BE2C (cell line): ENCODE data around the gene TOPAZ1.

Experiments used
- DNase-seq: peaks from one replicate; pipeline ENCODE4 v3.0.0-alpha.2; 2020
- H3K27me3 ChIP-seq: fragments of 250-450 bp; sonication (Bioruptor Pico); 2 replicates; pipeline ENCODE4 v1.5.1; 2020; ENCODE audit warnings: mild to moderate bottlenecking
- H3K36me3 ChIP-seq: fragments of 250-450 bp; sonication (Bioruptor Pico); 2 replicates; pipeline ENCODE4 v1.5.1; 2020; ENCODE audit warnings: mild to moderate bottlenecking
- H3K4me1 ChIP-seq: fragments of 250-450 bp; sonication (Bioruptor Pico); 2 replicates; pipeline ENCODE4 v1.5.1; 2020
- H3K4me3 ChIP-seq: 2 replicates; pipeline ENCODE4 v1.5.1; 2011; ENCODE audit warnings: low read depth, low read length
- H3K9me3 ChIP-seq: fragments of 250-450 bp; sonication (Bioruptor Pico); 2 replicates; pipeline ENCODE4 v1.5.1; 2020
- TF ChIP-seq, protein P1 (sequence below): IDR thresholded peaks from 2 replicates; pipeline ENCODE4 v1.5.1; 2012; ENCODE audit warnings: mild to moderate bottlenecking, low read depth, low read length

The TOPAZ1 gene

DNA sequence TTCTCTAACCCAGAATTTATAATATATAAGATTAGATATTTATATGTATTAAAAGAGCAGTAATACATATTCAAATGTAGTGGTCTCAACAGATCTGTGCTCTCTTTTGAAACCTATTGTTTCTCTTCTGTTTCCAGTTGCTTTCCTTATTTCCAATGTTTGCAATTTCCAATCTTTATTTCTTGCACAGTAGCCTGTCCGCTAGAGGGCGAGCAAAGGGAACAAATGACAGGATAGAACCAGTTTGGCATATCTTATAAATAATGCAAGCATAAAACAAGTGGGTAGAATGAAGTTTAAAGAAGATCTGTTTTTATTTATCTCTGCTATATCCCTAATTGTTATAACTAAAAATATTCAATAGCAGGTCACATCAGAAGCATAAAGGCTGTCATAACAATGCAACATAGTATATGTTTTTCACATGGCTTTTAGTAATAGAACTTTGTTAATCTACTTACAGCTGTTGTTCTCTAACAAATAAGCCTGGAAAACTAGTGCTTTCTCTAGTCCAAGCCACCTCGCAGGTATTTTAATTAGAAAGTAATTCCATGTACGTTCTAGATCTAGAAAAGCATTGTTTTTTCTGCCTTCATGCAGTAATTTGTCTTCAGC lies 81.8 kb downstream of the TOPAZ1 start:
- peak; percentile 63 for DNase-seq
- H3K27me3 ChIP-seq, result no peaks in the 10 kb centered on the region
- TF ChIP-seq, protein P1, sequence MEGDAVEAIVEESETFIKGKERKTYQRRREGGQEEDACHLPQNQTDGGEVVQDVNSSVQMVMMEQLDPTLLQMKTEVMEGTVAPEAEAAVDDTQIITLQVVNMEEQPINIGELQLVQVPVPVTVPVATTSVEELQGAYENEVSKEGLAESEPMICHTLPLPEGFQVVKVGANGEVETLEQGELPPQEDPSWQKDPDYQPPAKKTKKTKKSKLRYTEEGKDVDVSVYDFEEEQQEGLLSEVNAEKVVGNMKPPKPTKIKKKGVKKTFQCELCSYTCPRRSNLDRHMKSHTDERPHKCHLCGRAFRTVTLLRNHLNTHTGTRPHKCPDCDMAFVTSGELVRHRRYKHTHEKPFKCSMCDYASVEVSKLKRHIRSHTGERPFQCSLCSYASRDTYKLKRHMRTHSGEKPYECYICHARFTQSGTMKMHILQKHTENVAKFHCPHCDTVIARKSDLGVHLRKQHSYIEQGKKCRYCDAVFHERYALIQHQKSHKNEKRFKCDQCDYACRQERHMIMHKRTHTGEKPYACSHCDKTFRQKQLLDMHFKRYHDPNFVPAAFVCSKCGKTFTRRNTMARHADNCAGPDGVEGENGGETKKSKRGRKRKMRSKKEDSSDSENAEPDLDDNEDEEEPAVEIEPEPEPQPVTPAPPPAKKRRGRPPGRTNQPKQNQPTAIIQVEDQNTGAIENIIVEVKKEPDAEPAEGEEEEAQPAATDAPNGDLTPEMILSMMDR, result peak; percentile 72

DNA sequence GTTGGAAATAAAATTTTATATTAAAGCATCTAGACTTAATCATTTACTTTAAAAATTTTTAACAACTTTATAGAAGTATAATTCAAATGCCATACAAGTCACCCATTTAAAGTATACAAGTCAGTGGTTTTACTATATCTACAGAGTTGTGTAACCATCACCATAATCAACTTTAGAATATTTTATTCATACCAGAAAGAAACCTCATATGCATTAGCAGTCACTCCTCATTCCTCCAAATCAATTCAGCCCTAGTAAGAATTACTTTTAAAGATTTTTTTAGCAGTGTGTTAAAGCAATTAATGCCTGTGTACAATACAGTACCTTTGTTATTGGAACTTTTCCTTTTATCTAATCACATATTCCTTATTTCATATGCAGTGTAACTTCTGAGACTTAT lies 82.9 kb downstream of the TOPAZ1 start:
- no peaks in the 10 kb centered on the region for H3K36me3 ChIP-seq
- TF ChIP-seq, protein P1, result no peak
- no peak for DNase-seq
- no peaks in the 10 kb centered on the region for H3K27me3 ChIP-seq
- no peaks in the 10 kb centered on the region for H3K9me3 ChIP-seq
- no peaks in the 10 kb centered on the region for H3K4me1 ChIP-seq
- no peak overlapping the region for H3K4me3 ChIP-seq

More for the DNA sequence above, 81.8 kb downstream of the TOPAZ1 start:
- H3K36me3 ChIP-seq, result no peaks in the 10 kb centered on the region
- H3K4me1 ChIP-seq, result no peaks in the 10 kb centered on the region
- H3K4me3 ChIP-seq, result no peak overlapping the region
- no peaks in the 10 kb centered on the region for H3K9me3 ChIP-seq

DNA sequence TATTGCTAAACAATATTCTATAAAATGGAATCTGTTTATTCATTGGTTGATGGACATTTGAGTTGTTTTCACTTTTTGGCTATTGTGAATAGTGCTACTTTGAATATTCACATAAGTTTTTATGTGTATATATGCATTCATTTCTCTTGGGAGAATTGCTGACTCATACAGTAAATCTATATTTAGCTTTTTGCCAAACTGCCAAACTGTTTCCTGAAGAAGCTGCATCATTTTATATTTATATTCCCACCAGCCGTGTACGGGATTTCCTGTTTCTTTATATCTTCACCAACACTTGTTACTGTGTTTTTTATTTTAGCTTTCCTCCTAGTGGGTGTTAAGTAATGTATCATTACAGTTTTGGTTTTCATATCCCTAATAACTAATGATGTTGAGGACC lies 84.3 kb downstream of the TOPAZ1 start:
- H3K9me3 ChIP-seq, result no peaks in the 10 kb centered on the region
- H3K36me3 ChIP-seq, result no peaks in the 10 kb centered on the region
- TF ChIP-seq, protein P1, result no peak
- H3K4me3 ChIP-seq, result no peak overlapping the region
- DNase-seq, result no peak
- H3K4me1 ChIP-seq, result no peaks in the 10 kb centered on the region
- H3K27me3 ChIP-seq, result no peaks in the 10 kb centered on the region

DNA sequence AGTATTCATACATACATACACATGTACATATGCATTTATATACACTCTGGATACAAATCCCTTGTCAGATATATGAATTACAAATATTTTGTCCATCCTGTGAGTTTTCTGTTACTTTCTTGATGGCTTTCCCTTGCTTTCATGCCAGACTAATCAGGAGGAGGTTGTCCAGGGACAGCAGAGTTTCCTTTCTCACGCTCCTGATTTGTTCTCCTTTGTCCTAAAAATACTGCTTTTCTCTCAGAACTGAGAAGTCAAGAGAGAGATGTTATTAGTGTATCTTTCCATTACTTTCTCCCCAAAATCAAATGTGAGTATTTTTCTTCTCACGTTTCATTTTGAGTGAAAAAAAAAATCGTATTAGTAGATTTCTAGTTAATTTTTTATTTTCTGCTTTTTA lies 84.8 kb downstream of the TOPAZ1 start:
- Histone ChIP-seq H3K36me3 (no peaks in the 10 kb centered on the region), H3K27me3 (no peaks in the 10 kb centered on the region), H3K4me3 (no peak overlapping the region), H3K9me3 (no peaks in the 10 kb centered on the region), H3K4me1 (no peaks in the 10 kb centered on the region)
- no peak for DNase-seq
- TF ChIP-seq, protein P1, result no peak

DNA sequence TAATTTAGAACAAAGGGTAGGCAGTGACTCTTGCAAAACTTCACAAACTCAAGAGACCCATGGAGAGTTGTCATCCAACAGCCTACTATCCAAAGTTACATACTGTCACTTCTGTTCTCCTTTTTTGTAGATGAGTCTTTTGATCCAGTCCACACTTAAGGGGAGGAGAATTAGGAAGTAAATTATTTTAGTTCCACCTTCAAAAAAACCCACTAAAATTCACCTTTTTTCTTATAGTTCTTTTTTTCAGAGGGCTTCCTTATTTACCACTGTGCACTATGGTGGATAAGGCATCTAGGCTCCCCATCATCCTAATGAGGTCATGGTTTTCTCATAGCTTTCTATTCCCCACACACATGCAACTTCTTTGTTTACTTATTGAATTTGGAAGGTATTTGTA lies 88.3 kb downstream of the TOPAZ1 start:
- Histone ChIP-seq H3K27me3 (no peaks in the 10 kb centered on the region), H3K9me3 (no peaks in the 10 kb centered on the region), H3K4me3 (no peak overlapping the region), H3K4me1 (no peaks in the 10 kb centered on the region), H3K36me3 (no peaks in the 10 kb centered on the region)
- TF ChIP-seq, protein P1, result no peak
- DNase-seq, result no peak

DNA sequence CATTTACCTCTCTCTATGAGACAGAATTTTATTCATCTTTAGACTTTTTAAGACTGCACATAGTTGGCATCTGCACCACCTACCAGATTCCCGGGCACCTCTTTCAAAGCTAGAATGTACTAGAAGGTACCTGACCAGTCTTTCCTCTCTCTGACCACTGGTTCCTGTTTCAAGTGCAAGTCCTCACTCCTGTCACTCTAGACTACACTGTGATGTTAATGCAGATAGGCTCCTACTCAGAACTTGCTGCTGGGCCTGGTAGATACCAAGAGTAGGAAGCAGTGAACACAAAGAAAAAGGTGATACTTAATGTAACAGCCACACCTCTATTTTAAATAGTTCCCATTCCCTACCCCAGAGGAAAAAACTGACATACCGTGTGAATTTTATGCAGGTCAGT lies 88.8 kb downstream of the TOPAZ1 start:
- TF ChIP-seq, protein P1, result no peak
- Histone ChIP-seq H3K9me3 (no peaks in the 10 kb centered on the region), H3K27me3 (no peaks in the 10 kb centered on the region), H3K4me1 (no peaks in the 10 kb centered on the region), H3K4me3 (no peak overlapping the region), H3K36me3 (no peaks in the 10 kb centered on the region)
- DNase-seq, result no peak
